ENCODE measurements around the gene SPECC1. TPM values are rescaled to one million over a fixed set of nuclear protein-coding genes. Genes with fewer than 3 reads are reported as not detected.

SPECC1 gene
- total and polyA plus RNA-seq, 2 of the 13 experiments (the other 11 are each of a cell fraction or from before 2014, with no cell fraction given): 2.3 to 6.9 TPM

DNA sequence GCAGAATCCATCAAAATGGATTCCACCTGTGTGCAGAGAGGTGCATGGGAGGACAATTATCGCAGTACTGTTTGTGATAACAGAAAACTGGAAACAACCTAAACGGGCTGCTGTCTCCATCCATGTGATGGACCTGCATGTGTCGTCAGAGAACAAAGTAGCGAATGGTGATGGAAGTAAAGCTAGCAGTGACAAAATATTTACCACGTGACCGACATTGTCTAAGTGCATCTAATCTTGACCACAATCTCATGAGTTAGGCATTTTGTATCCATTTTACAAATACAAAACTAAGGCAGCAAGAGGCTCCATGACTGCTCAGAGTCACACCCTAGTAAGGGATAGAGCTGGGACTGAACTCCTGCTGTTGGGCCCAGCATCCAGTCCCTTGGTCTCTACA, 270.9 kb downstream of the SPECC1 start (continued):
- TF ChIP-seq, protein P1, sequence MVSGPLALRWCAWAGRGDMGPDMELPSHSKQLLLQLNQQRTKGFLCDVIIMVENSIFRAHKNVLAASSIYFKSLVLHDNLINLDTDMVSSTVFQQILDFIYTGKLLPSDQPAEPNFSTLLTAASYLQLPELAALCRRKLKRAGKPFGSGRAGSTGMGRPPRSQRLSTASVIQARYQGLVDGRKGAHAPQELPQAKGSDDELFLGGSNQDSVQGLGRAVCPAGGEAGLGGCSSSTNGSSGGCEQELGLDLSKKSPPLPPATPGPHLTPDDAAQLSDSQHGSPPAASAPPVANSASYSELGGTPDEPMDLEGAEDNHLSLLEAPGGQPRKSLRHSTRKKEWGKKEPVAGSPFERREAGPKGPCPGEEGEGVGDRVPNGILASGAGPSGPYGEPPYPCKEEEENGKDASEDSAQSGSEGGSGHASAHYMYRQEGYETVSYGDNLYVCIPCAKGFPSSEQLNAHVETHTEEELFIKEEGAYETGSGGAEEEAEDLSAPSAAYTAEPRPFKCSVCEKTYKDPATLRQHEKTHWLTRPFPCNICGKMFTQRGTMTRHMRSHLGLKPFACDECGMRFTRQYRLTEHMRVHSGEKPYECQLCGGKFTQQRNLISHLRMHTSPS (CRISPR knock-in tag; IDR thresholded peaks at IDR 0.05; ENCODE audit: low read depth): no peak
- TF ChIP-seq, protein P2, sequence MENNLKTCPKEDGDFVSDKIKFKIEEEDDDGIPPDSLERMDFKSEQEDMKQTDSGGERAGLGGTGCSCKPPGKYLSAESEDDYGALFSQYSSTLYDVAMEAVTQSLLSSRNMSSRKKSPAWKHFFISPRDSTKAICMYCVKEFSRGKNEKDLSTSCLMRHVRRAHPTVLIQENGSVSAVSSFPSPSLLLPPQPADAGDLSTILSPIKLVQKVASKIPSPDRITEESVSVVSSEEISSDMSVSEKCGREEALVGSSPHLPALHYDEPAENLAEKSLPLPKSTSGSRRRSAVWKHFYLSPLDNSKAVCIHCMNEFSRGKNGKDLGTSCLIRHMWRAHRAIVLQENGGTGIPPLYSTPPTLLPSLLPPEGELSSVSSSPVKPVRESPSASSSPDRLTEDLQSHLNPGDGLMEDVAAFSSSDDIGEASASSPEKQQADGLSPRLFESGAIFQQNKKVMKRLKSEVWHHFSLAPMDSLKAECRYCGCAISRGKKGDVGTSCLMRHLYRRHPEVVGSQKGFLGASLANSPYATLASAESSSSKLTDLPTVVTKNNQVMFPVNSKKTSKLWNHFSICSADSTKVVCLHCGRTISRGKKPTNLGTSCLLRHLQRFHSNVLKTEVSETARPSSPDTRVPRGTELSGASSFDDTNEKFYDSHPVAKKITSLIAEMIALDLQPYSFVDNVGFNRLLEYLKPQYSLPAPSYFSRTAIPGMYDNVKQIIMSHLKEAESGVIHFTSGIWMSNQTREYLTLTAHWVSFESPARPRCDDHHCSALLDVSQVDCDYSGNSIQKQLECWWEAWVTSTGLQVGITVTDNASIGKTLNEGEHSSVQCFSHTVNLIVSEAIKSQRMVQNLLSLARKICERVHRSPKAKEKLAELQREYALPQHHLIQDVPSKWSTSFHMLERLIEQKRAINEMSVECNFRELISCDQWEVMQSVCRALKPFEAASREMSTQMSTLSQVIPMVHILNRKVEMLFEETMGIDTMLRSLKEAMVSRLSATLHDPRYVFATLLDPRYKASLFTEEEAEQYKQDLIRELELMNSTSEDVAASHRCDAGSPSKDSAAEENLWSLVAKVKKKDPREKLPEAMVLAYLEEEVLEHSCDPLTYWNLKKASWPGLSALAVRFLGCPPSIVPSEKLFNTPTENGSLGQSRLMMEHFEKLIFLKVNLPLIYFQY (CRISPR knock-in tag; IDR thresholded peaks at IDR 0.05; ENCODE audit: borderline replicate concordance): no peak

DNA sequence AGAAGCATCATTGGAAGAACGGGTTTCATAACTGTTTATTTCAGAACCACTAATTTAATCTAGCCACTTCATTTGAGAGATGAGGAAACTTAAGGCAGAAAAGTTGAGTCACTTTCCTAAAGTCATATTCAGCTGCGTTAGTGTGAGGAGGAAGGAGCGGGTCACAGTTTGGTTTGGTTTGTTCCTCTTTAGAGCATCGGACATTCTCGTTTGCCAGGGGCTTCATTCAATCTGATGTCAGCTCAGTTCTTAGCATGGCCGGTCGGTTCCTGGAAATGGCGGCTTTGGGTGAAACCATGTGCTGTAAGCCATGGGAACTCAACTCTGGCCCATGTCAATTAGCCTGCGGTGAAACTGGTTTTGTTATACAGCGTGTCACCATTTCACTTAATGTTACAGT, 271.7 kb downstream of the SPECC1 start:
- intact Hi-C loops (cut with micrococcal nuclease; ENCODE audit: unreplicated experiment) (no loop called here), in situ Hi-C loops (cut with HindIII; ENCODE audit: extremely low pct_ligation_motif_present, low pct_unique_long_range_greater_than_20kb) (no loop called here)
- CTCF ChIA-PET (ENCODE audit: low intra/inter-chr PET ratio, low total read pairs): no interaction called here
- Histone ChIP-seq H3K4me3 (replicated peaks in 1 of 3; ENCODE audit: insufficient read depth in 1 of 3, low read depth in 2 of 3, low read length in 3 of 3) (no peak overlapping the region), H3K79me2 (ENCODE audit: insufficient read depth, low read length) (no peaks in the 10 kb centered on the region), H3K27me3 (ENCODE audit: control insufficient read depth in 1 of 2, insufficient read depth in 2 of 2, low read length in 2 of 2) (no peaks in the 10 kb centered on the region), H3K4me2 (ENCODE audit: low read depth, low read length) (no peak overlapping the region), H3K27ac (ENCODE audit: extremely low read length, insufficient read depth, low read length) (no peak overlapping the region), H3K9ac (ENCODE audit: insufficient read depth, low read depth, low read length) (no peak overlapping the region), H3K36me3 (replicated peaks in 1 of 2; ENCODE audit: control insufficient read depth in 1 of 2, insufficient read depth in 2 of 2, low read length in 2 of 2) (no peaks in the 10 kb centered on the region), H3K9me3 (ENCODE audit: low read length) (no peaks in the 10 kb centered on the region), H3K4me1 (ENCODE audit: insufficient read depth, low read length) (no peaks in the 10 kb centered on the region), H2AFZ (ENCODE audit: low read length) (no peak overlapping the region), H4K20me1 (ENCODE audit: insufficient read depth, low read length) (no peaks in the 10 kb centered on the region)
- POLR2A ChIA-PET: no interaction called here
- WGBS (ENCODE audit: low lambda C conversion rate): 84% methylated on average over 10 of the region's 10 CpGs
- ATAC-seq: no peak
- DNase-seq (ENCODE audit: low spot score): no peak
- no peak for FAIRE-seq
- no TSS peak for BruUV-seq (replicated peaks)
- no peak for TF ChIP-seq CREB1 (IDR thresholded peaks at IDR 0.05)
- no peak for TF ChIP-seq CREB1 (CRISPR knock-in tag; IDR thresholded peaks at IDR 0.05)
- TF ChIP-seq, protein P3, sequence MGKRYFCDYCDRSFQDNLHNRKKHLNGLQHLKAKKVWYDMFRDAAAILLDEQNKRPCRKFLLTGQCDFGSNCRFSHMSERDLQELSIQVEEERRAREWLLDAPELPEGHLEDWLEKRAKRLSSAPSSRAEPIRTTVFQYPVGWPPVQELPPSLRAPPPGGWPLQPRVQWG (CRISPR knock-in tag; IDR thresholded peaks at IDR 0.05; ENCODE audit: borderline replicate concordance, low read depth): no peak
- TF ChIP-seq XBP1 (CRISPR knock-in tag; IDR thresholded peaks at IDR 0.05): no peak
- TF ChIP-seq, protein P2 (CRISPR knock-in tag; IDR thresholded peaks at IDR 0.05; ENCODE audit: borderline replicate concordance): no peak
- TF ChIP-seq ZNF251 (CRISPR knock-in tag; IDR thresholded peaks at IDR 0.05): no peak
- no peak for TF ChIP-seq PAWR (CRISPR knock-in tag; IDR thresholded peaks at IDR 0.05; ENCODE audit: borderline replicate concordance)
- no peak for TF ChIP-seq KLF16 (CRISPR knock-in tag; IDR thresholded peaks at IDR 0.05)
- no peak for TF ChIP-seq ZNF816 (CRISPR knock-in tag; IDR thresholded peaks at IDR 0.05; ENCODE audit: borderline replicate concordance)
- TF ChIP-seq, protein P4, sequence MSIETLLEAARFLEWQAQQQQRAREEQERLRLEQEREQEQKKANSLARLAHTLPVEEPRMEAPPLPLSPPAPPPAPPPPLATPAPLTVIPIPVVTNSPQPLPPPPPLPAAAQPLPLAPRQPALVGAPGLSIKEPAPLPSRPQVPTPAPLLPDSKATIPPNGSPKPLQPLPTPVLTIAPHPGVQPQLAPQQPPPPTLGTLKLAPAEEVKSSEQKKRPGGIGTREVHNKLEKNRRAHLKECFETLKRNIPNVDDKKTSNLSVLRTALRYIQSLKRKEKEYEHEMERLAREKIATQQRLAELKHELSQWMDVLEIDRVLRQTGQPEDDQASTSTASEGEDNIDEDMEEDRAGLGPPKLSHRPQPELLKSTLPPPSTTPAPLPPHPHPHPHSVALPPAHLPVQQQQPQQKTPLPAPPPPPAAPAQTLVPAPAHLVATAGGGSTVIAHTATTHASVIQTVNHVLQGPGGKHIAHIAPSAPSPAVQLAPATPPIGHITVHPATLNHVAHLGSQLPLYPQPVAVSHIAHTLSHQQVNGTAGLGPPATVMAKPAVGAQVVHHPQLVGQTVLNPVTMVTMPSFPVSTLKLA (IDR thresholded peaks at IDR 0.05): no peak
